Measurements from ENCODE around the gene DDI1.

The DDI1 gene

GRCh38 chr11:104086621-104087020 lies 50.2 kb downstream of the DDI1 start:
- DNase-seq = no peak

All from kidney glomerular epithelial cell (primary cell).